H1 (cell line): ENCODE data around the gene CEL. TPM values are rescaled to one million over a fixed set of nuclear protein-coding genes. Genes with fewer than 3 reads are reported as not detected.

Source experiments
- CTCF ChIA-PET: fragments of 300-600 bp; sonication (Branson Sonifier 250); formaldehyde crosslinking; loops from one replicate; lab custom pipeline; 2021; ENCODE audit not compliant: partially characterized antibody; lab: Charles Lee
- POLR2A ChIA-PET: fragments of 300-600 bp; sonication (Branson Sonifier 250); formaldehyde crosslinking; loops from one replicate; lab custom pipeline; 2021; ENCODE audit warnings: inconsistent platforms; ENCODE audit not compliant: partially characterized antibody; lab: Charles Lee
- DNase-seq, 2 experiments: peaks; one replicate each; pipeline versions ENCODE4 v3.0.0 to v3.0.0-alpha.2; 2010 to 2022; ENCODE audit warnings: low spot score in 2 of 2, low read depth in 1 of 2, mixed read lengths in 1 of 2
- FAIRE-seq: peaks from 2 replicates; lab custom pipeline; 2011; peaks lifted over from hg19 to GRCh38; lab: Jason Lieb, UNC
- H2AFZ ChIP-seq: 2 replicates; pipeline ENCODE4 v1.8.1; 2012; ENCODE audit warnings: low read length, inconsistent platforms
- H2AK5ac ChIP-seq: 2 replicates; pipeline ENCODE4 v1.6.1; 2013; ENCODE audit warnings: low read depth, low read length
- H2BK120ac ChIP-seq: replicated peaks from 2 replicates; pipeline ENCODE3; 2013; ENCODE audit warnings: low read depth, low read length, inconsistent platforms
- H2BK12ac ChIP-seq: 2 replicates; pipeline ENCODE4 v1.6.1; 2013; ENCODE audit warnings: low read depth, low read length
- H2BK15ac ChIP-seq: 2 replicates; pipeline ENCODE4 v1.6.1; 2013; ENCODE audit warnings: low read length
- H2BK20ac ChIP-seq: 2 replicates; pipeline ENCODE4 v1.6.1; 2013; ENCODE audit warnings: low read length
- H2BK5ac ChIP-seq: 2 replicates; pipeline ENCODE4 v1.6.1; 2013; ENCODE audit warnings: low read depth, low read length
- H3K14ac ChIP-seq: 2 replicates; pipeline ENCODE4 v1.6.1; 2013; ENCODE audit warnings: inconsistent platforms; ENCODE audit not compliant: insufficient read length
- H3K18ac ChIP-seq: 2 replicates; pipeline ENCODE4 v1.6.1; 2013; ENCODE audit warnings: low read length; ENCODE audit errors: extremely low read depth
- H3K23ac ChIP-seq: 2 replicates; pipeline ENCODE4 v1.6.1; 2013; ENCODE audit warnings: inconsistent platforms; ENCODE audit not compliant: insufficient read length
- H3K23me2 ChIP-seq: 2 replicates; pipeline ENCODE4 v1.6.1; 2013; ENCODE audit warnings: low read depth, low read length
- H3K27ac ChIP-seq: 2 replicates; pipeline ENCODE4 v1.6.1; 2011; ENCODE audit warnings: low read depth, low read length, inconsistent platforms
- H3K27me3 ChIP-seq, 4 experiments: replicated peaks in 1 of 4; 1 replicate in 1 of 4; 2 replicates in 3 of 4; pipeline versions ENCODE4 v1.6.1 to v1.8.1; 2011 to 2013; ENCODE audit warnings: low read length in 3 of 4, mild to moderate bottlenecking in 3 of 4, inconsistent platforms in 2 of 4, mixed read lengths in 2 of 4, moderate library complexity in 1 of 4; ENCODE audit not compliant: control insufficient read depth in 3 of 4, insufficient read depth in 3 of 4; ENCODE audit errors: extremely low read depth in 1 of 4
- H3K36me3 ChIP-seq, 4 experiments: 2 replicates each; pipeline versions ENCODE4 v1.6.1 to v1.8.1; 2011 to 2013; ENCODE audit warnings: mild to moderate bottlenecking in 4 of 4, low read length in 3 of 4, moderate library complexity in 2 of 4, control low read depth in 1 of 4, inconsistent platforms in 1 of 4; ENCODE audit not compliant: insufficient read depth in 4 of 4, control insufficient read depth in 2 of 4
- H3K4ac ChIP-seq: replicated peaks from 2 replicates; pipeline ENCODE3; 2013; ENCODE audit warnings: low read length, low read depth, mixed read lengths, inconsistent platforms; ENCODE audit not compliant: insufficient read length
- H3K4me1 ChIP-seq, 4 experiments: replicated peaks in 1 of 4; 1 replicate in 1 of 4; 2 replicates in 3 of 4; pipeline versions ENCODE4 v1.6.1 to v1.8.1; 2011 to 2013; ENCODE audit warnings: low read length in 3 of 4, inconsistent platforms in 2 of 4, mixed read lengths in 1 of 4; ENCODE audit not compliant: insufficient read depth in 4 of 4, control insufficient read depth in 3 of 4
- H3K4me2 ChIP-seq, 2 experiments: 2 replicates each; pipeline versions ENCODE4 v1.6.1 to v1.8.1; 2011 to 2013; ENCODE audit warnings: low read depth in 2 of 2, low read length in 2 of 2, control low read depth in 1 of 2, inconsistent platforms in 1 of 2, mild to moderate bottlenecking in 1 of 2; ENCODE audit not compliant: insufficient read depth in 1 of 2
- H3K4me3 ChIP-seq, 4 experiments: fragments of 200-600, 300-600 bp in 1 of 4; sonication (generic), shearing (Covaris generic), sonication (Bioruptor Twin) in 1 of 4; 2 replicates each; pipeline versions ENCODE4 v1.5.1 to v1.8.1; 2011 to 2016; ENCODE audit warnings: low read length in 4 of 4, low read depth in 3 of 4, control low read depth in 2 of 4, inconsistent platforms in 2 of 4, mild to moderate bottlenecking in 2 of 4, mixed read lengths in 1 of 4, moderate library complexity in 1 of 4; ENCODE audit not compliant: insufficient read depth in 2 of 4; ENCODE audit errors: extremely low read depth in 1 of 4
- H3K56ac ChIP-seq: replicated peaks from 2 replicates; pipeline ENCODE3; 2013; ENCODE audit warnings: low read depth, mild to moderate bottlenecking, mixed read lengths, low read length, inconsistent platforms; ENCODE audit not compliant: insufficient read length
- H3K79me1 ChIP-seq: 2 replicates; pipeline ENCODE4 v1.6.1; 2013; ENCODE audit warnings: low read depth, low read length, control low read depth
- H3K79me2 ChIP-seq, 2 experiments: 2 replicates each; pipeline versions ENCODE4 v1.6.1 to v1.8.1; 2012 to 2013; ENCODE audit warnings: low read length in 2 of 2, mild to moderate bottlenecking in 2 of 2, inconsistent platforms in 1 of 2; ENCODE audit not compliant: insufficient read depth in 2 of 2, control insufficient read depth in 1 of 2
- H3K9ac ChIP-seq, 4 experiments: replicated peaks in 1 of 4; 1 replicate in 1 of 4; 2 replicates in 3 of 4; pipeline versions ENCODE4 v1.6.1 to v1.8.1; 2011 to 2013; ENCODE audit warnings: low read depth in 3 of 4, low read length in 3 of 4, control low read depth in 2 of 4, mild to moderate bottlenecking in 2 of 4, moderate library complexity in 2 of 4, inconsistent platforms in 1 of 4; ENCODE audit errors: extremely low read depth in 1 of 4
- H3K9me3 ChIP-seq, 2 experiments: 2 replicates each; pipeline versions ENCODE4 v1.6.1 to v1.8.1; 2012 to 2013; ENCODE audit warnings: mild to moderate bottlenecking in 2 of 2, moderate library complexity in 2 of 2, control low read depth in 1 of 2, inconsistent platforms in 1 of 2, low read depth in 1 of 2, low read length in 1 of 2, mixed read lengths in 1 of 2; ENCODE audit not compliant: insufficient read depth in 2 of 2
- H4K20me1 ChIP-seq, 2 experiments: replicated peaks in 1 of 2; 2 replicates each; pipeline versions ENCODE3 to v1.8.1; 2011 to 2013; ENCODE audit warnings: inconsistent platforms in 2 of 2, low read length in 2 of 2, mild to moderate bottlenecking in 1 of 2; ENCODE audit not compliant: insufficient read depth in 2 of 2, control insufficient read depth in 1 of 2
- H4K5ac ChIP-seq: 2 replicates; pipeline ENCODE4 v1.6.1; 2013; ENCODE audit warnings: low read length, low read depth, mixed read lengths, inconsistent platforms; ENCODE audit not compliant: insufficient read length
- H4K8ac ChIP-seq: 2 replicates; pipeline ENCODE4 v1.8.0; 2013; ENCODE audit warnings: mild to moderate bottlenecking, moderate library complexity, low read length, inconsistent platforms; ENCODE audit not compliant: insufficient read depth; ENCODE audit errors: extremely low read depth
- H4K91ac ChIP-seq: replicated peaks from 2 replicates; pipeline ENCODE3; 2013; ENCODE audit warnings: low read length, mixed read lengths, inconsistent platforms; ENCODE audit not compliant: insufficient read length
- BACH1 ChIP-seq: IDR thresholded peaks from 2 replicates; pipeline ENCODE4 v1.6.1; 2012; ENCODE audit warnings: low read length, improper control_type of control experiment
- EGR1 ChIP-seq: IDR thresholded peaks from 2 replicates; pipeline ENCODE4 v1.6.1; 2011; ENCODE audit warnings: low read depth, low read length, borderline replicate concordance
- KDM4A ChIP-seq: IDR thresholded peaks from one replicate; pipeline ENCODE4 v1.7.1; 2012; ENCODE audit warnings: low read depth, mild to moderate bottlenecking, moderate library complexity, low read length, inconsistent platforms; ENCODE audit not compliant: severe bottlenecking
- POLR2A ChIP-seq, 2 experiments: IDR thresholded peaks; 1 replicate in 1 of 2; 2 replicates in 1 of 2; pipeline ENCODE4 v1.6.1; 2011; ENCODE audit warnings: low read depth in 2 of 2, low read length in 2 of 2, mild to moderate bottlenecking in 2 of 2; ENCODE audit errors: control extremely low read depth in 1 of 2
- POLR2AphosphoS5 ChIP-seq: IDR thresholded peaks from 2 replicates; pipeline ENCODE4 v1.6.1; 2011; ENCODE audit warnings: low read depth, low read length
- SAP30 ChIP-seq: fragments of 300-600 bp; sonication (generic); IDR thresholded peaks from 2 replicates; pipeline ENCODE4 v1.7.1; 2012; ENCODE audit warnings: low read length, moderate library complexity, mild to moderate bottlenecking, inconsistent platforms; ENCODE audit not compliant: insufficient read depth, insufficient replicate concordance
- WGBS, 2 experiments: shearing (Covaris generic) in 1 of 2; methylation state at CpG; one replicate each; pipeline versions ENCODE4 v1.1.6 to v1.1.7; 2013 to 2015; ENCODE audit warnings: low lambda C conversion rate in 2 of 2, mixed read lengths in 2 of 2, inconsistent platforms in 1 of 2, low coverage in 1 of 2, missing lambda C conversion rate in 1 of 2; ENCODE audit not compliant: insufficient replicate concordance in 2 of 2, insufficient coverage in 1 of 2, insufficient read length in 1 of 2; ENCODE audit errors: extremely low coverage in 1 of 2, missing lambda C conversion rate in 1 of 2; 5-methylcytosine and 5-hydroxymethylcytosine counted together
- polyA plus RNA-seq, 7 experiments: library from polyadenylated mRNA; depleted of rRNA in 3 of 7; stranded (reverse) in 5 of 7; unstranded in 2 of 7; fragments of >200 nt in 5 of 7; fragments of 200-250 nt in 2 of 7; gene quantifications; 1 replicate in 5 of 7; 2 replicates in 1 of 7; 4 replicates in 1 of 7; pipeline versions ENCODE4 v1.2.1 to v1.2.3, GENCODE V29; 2011 to 2013; ENCODE audit warnings: missing spikeins in 2 of 7, mixed read lengths in 2 of 7
- total RNA-seq: library from RNA; stranded (reverse); fragmentation: NEBNext Ultra II Directional; extraction: Animal tissue kit (Norgen Biotek cat#: 25700); gene quantifications from 2 replicates; pipeline ENCODE4 v1.2.1, GENCODE V29; 2021

The CEL gene
- total and polyA plus RNA-seq, 2 of the 8 experiments (the other 6 are each of a cell fraction or from before 2014, with no cell fraction given) = 1.8 to 3.4 TPM

DNA sequence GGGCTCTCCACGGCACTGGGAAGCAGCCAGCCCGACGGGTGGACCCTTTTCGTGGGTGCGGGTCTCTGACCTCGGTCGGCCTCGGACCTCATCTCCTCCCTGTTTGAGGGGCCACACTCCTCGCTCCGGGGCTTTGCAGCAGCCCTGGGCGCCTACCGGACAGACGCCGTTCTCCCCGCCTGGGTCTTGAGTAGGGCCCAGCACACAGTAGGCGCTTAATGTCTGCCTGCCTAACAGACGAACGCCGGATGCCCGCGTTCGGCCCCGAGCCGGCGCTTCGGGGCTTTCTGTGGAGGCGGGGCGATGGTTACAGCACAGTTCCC, 31.8 kb upstream of the CEL start:
- Histone ChIP-seq H3K23me2 (peaks cover 8% of the 10 kb centered on the region; the same call in 1 of the 2 replicates), H4K5ac (no peak overlapping the region), H3K27me3 (no peaks in the 10 kb centered on the region; a peak in 1 of 7 replicates), H3K23ac (no peak overlapping the region), H3K9ac (peak overlapping the region; percentile 34 to 69 (median 63)), H3K36me3 (peaks cover 0 to 5% (median 0%) of the 10 kb centered on the region in 4 experiments; a peak in 1 of 8 replicates), H4K8ac (peak overlapping the region; percentile 81), H3K4me1 (peaks cover 2 to 10% (median 5%) of the 10 kb centered on the region in 4 experiments; a peak in 6 of 7 replicates), H2BK5ac (no peak overlapping the region), H3K14ac (no peak overlapping the region), H2BK15ac (no peak overlapping the region), H2BK20ac (no peak overlapping the region), H4K91ac (no peak overlapping the region), H3K9me3 (no peaks in the 10 kb centered on the region), H3K4me2 (peak overlapping the region; percentile 48 to 74), H2AFZ (no peak overlapping the region), H3K79me2 (peaks cover 23 to 43% of the 10 kb centered on the region in 2 experiments), H3K79me1 (peaks cover 20% of the 10 kb centered on the region), H3K18ac (no peak overlapping the region), H3K4me3 (peak overlapping the region; percentile 61 to 99 (median 96)), H2BK12ac (no peak overlapping the region), H4K20me1 (peaks cover 5 to 14% of the 10 kb centered on the region in 2 experiments), H2BK120ac (no peak overlapping the region), H3K27ac (peak overlapping the region; percentile 47; the same call in 1 of the 2 replicates), H3K56ac (peak overlapping the region; percentile 26), H2AK5ac (no peak overlapping the region), H3K4ac (no peak overlapping the region)
- DNase-seq (no peak), FAIRE-seq (no peak)
- CTCF ChIA-PET = interaction anchor here (1.1 to 6.9 kb wide), 6 partner anchors 7 to 117 kb away, joined by 3 to 44 read pairs (median 6); no protein-coding TSS in a partner anchor
- 4% methylated on average over 24 of the region's 28 CpGs; no CpG with 5 or more reads in 1 of the 2 experiments for whole genome bisulfite sequencing, 2 experiments
- TF ChIP-seq KDM4A (peak; percentile 16), BACH1 (no peak), POLR2AphosphoS5 (no peak), POLR2A (IDR thresholded peaks at IDR 0.05; ENCODE audit: control extremely low read depth in 1 of 2, low read depth in 2 of 2, low read length in 2 of 2) (no peak), SAP30 (peak; percentile 26), EGR1 (no peak)
- POLR2A ChIA-PET = interaction anchor here (0.7 to 2.3 kb wide), 12 partner anchors 11 to 337 kb away, joined by 3 to 17 read pairs (median 3); no protein-coding TSS in a partner anchor
